ENCODE measurements around the gene HTR2B.

- TF ChIP-seq, protein P1, sequence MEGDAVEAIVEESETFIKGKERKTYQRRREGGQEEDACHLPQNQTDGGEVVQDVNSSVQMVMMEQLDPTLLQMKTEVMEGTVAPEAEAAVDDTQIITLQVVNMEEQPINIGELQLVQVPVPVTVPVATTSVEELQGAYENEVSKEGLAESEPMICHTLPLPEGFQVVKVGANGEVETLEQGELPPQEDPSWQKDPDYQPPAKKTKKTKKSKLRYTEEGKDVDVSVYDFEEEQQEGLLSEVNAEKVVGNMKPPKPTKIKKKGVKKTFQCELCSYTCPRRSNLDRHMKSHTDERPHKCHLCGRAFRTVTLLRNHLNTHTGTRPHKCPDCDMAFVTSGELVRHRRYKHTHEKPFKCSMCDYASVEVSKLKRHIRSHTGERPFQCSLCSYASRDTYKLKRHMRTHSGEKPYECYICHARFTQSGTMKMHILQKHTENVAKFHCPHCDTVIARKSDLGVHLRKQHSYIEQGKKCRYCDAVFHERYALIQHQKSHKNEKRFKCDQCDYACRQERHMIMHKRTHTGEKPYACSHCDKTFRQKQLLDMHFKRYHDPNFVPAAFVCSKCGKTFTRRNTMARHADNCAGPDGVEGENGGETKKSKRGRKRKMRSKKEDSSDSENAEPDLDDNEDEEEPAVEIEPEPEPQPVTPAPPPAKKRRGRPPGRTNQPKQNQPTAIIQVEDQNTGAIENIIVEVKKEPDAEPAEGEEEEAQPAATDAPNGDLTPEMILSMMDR (conservative IDR thresholded peaks at IDR 0.05): no peak
- TF ChIP-seq ZFX (IDR thresholded peaks at IDR 0.05): no peak
These were observed 40.3 kb downstream of the HTR2B start for GRCh38 chr2:231084565-231084964.
